Gastrocnemius medialis (tissue), 4 donors: ENCODE data around the gene PLCH1. TPM values are rescaled to one million over a fixed set of nuclear protein-coding genes. Genes with fewer than 3 reads are reported as not detected.

Experiments
- ATAC-seq, 2 donors: fragments of 150-250 bp; one replicate each; pipeline ENCODE4 v1.9.1; 2016
- DNase-seq, 2 donors: peaks; one replicate each; pipeline ENCODE4 v3.0.0-alpha.2; 2019
- H3K27ac ChIP-seq, 4 donors: fragments of 200-600 bp; sonication (generic); 1 replicate in 1 of 4; 2 replicates in 3 of 4; pipeline ENCODE4 v1.5.1; 2016 to 2018; ENCODE audit warnings: mild to moderate bottlenecking in 2 of 4, moderate library complexity in 1 of 4
- H3K27me3 ChIP-seq, 3 donors: fragments of 200-600 bp; sonication (generic) in 2 of 3; 1 replicate in 1 of 3; 2 replicates in 2 of 3; pipeline versions ENCODE4 v1.5.1 to v1.6.0; 2016 to 2019; ENCODE audit warnings: mild to moderate bottlenecking in 1 of 3, moderate library complexity in 1 of 3
- H3K36me3 ChIP-seq, 2 donors: fragments of 200-600 bp; sonication (generic) in 1 of 2; one replicate each; pipeline ENCODE4 v1.5.1; 2017 to 2018
- H3K4me1 ChIP-seq, 2 donors: fragments of 200-600 bp; sonication (generic) in 1 of 2; one replicate each; pipeline ENCODE4 v1.5.1; 2016 to 2017; ENCODE audit warnings: mild to moderate bottlenecking in 2 of 2
- H3K4me3 ChIP-seq, 4 donors: fragments of 200-600 bp; sonication (generic) in 3 of 4; 1 replicate in 1 of 4; 2 replicates in 3 of 4; pipeline ENCODE4 v1.5.1; 2016 to 2019; ENCODE audit warnings: mild to moderate bottlenecking in 2 of 4
- H3K9me3 ChIP-seq, 3 donors: fragments of 200-600 bp; sonication (generic) in 2 of 3; 1 replicate in 1 of 3; 2 replicates in 2 of 3; pipeline ENCODE4 v1.5.1; 2016 to 2019
- POLR2A ChIP-seq, 2 donors: fragments of 450-650 bp; IDR thresholded peaks; one replicate each; pipeline ENCODE4 v1.6.1; 2017; ENCODE audit warnings: antibody characterized with exemption in 2 of 2, mild to moderate bottlenecking in 2 of 2, moderate library complexity in 2 of 2
- in situ Hi-C, 4 donors: fragments of 200-750 bp; cut with MboI; loops; one replicate each; pipeline versions ENCODE4 v1.15.0 to v1.8.0; 2017; ENCODE audit warnings: low sequenced_read_pairs in 4 of 4
- intact Hi-C: fragments of 100-400 bp; cut with DNase I; formaldehyde crosslinking; loops from one replicate; pipeline ENCODE4 v1.15.1; 2023; ENCODE audit warnings: low total_unique reads
- total RNA-seq, 4 donors: library from RNA; depleted of rRNA; stranded (reverse); fragments of >200 nt; gene quantifications; one replicate each; pipeline versions ENCODE4 v1.1.0 to v1.2.3, GENCODE V29; 2016
- TF ChIP-seq, protein P1 (sequence below), 5 experiments: fragments of 450-650 bp in 3 of 5; fragments of 200-600 bp in 2 of 5; sonication (generic) in 2 of 5; IDR thresholded peaks in 4 of 5; conservative IDR thresholded peaks in 1 of 5; 1 replicate in 4 of 5; 2 replicates in 1 of 5; pipeline ENCODE4 v1.5.1; 2016 to 2019; ENCODE audit warnings: antibody characterized with exemption in 5 of 5, mild to moderate bottlenecking in 3 of 5, moderate library complexity in 3 of 5

Gene PLCH1
- total RNA-seq, 4 donors from 2014 or later: 0.07 to 0.33 (median 0.10) TPM; not detected in 1

DNA sequence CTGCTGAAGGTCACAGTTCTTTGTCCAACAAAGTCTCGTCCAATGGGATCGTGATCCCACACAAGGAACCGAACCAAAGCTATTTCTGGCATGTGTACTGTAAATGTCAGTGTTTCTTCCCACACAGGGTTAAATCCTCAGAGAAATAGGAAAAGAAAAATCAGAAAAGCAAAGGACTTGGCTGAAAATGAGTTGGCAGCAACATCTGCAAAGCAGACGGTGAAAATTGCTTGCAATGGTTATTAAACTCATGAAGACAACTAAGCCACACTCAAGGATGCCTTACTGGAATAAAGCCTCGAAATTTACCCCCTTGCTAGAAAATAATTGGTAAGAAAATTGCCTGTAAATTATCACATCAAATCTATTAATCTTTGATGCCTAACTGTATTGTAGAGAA, 256.2 kb downstream of the PLCH1 start:
- no peak overlapping the region for H3K27ac ChIP-seq
- no peak for ATAC-seq
- no peaks in the 10 kb centered on the region for H3K9me3 ChIP-seq
- H3K36me3 ChIP-seq: no peaks in the 10 kb centered on the region
- H3K4me1 ChIP-seq: no peaks in the 10 kb centered on the region
- in situ Hi-C loops: no loop called here
- TF ChIP-seq, protein P1, sequence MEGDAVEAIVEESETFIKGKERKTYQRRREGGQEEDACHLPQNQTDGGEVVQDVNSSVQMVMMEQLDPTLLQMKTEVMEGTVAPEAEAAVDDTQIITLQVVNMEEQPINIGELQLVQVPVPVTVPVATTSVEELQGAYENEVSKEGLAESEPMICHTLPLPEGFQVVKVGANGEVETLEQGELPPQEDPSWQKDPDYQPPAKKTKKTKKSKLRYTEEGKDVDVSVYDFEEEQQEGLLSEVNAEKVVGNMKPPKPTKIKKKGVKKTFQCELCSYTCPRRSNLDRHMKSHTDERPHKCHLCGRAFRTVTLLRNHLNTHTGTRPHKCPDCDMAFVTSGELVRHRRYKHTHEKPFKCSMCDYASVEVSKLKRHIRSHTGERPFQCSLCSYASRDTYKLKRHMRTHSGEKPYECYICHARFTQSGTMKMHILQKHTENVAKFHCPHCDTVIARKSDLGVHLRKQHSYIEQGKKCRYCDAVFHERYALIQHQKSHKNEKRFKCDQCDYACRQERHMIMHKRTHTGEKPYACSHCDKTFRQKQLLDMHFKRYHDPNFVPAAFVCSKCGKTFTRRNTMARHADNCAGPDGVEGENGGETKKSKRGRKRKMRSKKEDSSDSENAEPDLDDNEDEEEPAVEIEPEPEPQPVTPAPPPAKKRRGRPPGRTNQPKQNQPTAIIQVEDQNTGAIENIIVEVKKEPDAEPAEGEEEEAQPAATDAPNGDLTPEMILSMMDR (IDR thresholded peaks at IDR 0.05 in 4 of 5, conservative IDR thresholded peaks at IDR 0.05 in 1 of 5): no peak
- no peak for TF ChIP-seq POLR2A (IDR thresholded peaks at IDR 0.05)
- no peak overlapping the region for H3K4me3 ChIP-seq
- DNase-seq: no peak
- intact Hi-C loops: no loop called here
- no peaks in the 10 kb centered on the region for H3K27me3 ChIP-seq

DNA sequence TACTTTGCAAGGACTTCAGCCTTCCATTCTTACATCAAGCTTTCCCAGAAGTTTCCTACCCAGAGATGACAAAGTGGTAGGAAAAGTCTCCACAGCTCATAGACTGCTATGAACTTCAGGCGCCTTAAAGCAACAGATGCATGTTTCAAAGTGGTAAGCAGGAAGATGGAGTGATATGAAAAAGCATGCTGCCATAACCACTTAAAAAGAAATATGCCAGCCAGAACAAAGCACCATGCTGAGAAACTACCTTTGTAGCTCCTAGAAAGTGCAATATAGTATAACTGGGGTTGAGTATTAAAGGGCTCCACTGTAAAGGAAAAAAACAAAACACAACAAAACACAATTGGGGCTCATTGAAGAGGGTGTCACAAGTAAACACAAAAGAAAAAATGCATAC, 259.0 kb downstream of the PLCH1 start:
- H3K4me3 ChIP-seq: no peak overlapping the region
- TF ChIP-seq, protein P1 (IDR thresholded peaks at IDR 0.05 in 4 of 5, conservative IDR thresholded peaks at IDR 0.05 in 1 of 5): no peak
- TF ChIP-seq POLR2A (IDR thresholded peaks at IDR 0.05): no peak
- H3K4me1 ChIP-seq: no peaks in the 10 kb centered on the region
- no peaks in the 10 kb centered on the region for H3K27me3 ChIP-seq
- DNase-seq (no peak), ATAC-seq (no peak)
- H3K36me3 ChIP-seq: no peaks in the 10 kb centered on the region
- intact Hi-C loops (no loop called here), in situ Hi-C loops (no loop called here)
- H3K9me3 ChIP-seq: no peaks in the 10 kb centered on the region
- H3K27ac ChIP-seq: no peak overlapping the region

DNA sequence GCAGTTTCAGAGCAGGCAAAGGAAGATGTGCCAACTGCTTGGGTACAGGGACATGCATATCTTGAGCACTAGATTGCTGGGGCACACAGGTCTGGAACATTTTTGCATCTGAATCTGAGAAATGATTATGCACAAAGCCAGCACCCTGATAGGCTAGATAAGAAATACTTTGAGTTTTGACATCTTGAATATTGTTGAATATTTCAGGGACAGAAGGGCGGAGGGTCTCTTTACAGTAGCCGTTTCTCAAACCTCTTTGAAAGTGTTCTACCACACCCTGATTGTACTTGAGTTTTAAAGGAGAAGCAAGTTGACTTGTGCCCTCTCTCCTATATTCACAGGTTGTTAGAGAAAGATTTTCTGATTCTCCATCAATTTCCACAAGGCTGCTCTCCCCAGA, 263.3 kb downstream of the PLCH1 start:
- in situ Hi-C loops: no loop called here
- Histone ChIP-seq H3K36me3 (no peaks in the 10 kb centered on the region), H3K4me3 (no peak overlapping the region), H3K9me3 (no peaks in the 10 kb centered on the region), H3K4me1 (no peaks in the 10 kb centered on the region), H3K27me3 (no peaks in the 10 kb centered on the region), H3K27ac (no peak overlapping the region)
- no peak for DNase-seq
- ATAC-seq: no peak
- TF ChIP-seq, protein P1 (IDR thresholded peaks at IDR 0.05 in 4 of 5, conservative IDR thresholded peaks at IDR 0.05 in 1 of 5): no peak
- no peak for TF ChIP-seq POLR2A (IDR thresholded peaks at IDR 0.05)
- intact Hi-C loops: no loop called here

DNA sequence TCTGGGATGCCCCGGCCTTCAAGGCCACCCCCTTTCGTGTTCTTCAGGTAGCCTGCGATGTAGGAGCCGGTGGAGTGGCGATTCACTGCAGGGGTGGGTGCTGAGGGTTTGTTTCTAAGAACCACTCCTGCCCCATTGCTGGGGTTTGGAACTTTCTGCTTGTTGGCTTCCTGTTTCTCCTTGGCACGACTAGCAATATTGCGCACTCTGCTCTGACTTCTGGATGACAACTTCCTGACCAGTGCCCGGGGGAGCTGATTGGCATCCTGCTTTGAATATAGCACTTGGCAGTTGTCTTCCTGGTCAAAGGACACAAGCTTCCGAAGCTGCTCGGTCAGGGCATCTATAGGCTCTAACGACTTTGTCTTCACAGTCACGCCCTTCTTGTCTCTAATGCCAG, 263.8 kb downstream of the PLCH1 start:
- no peak for DNase-seq
- no peaks in the 10 kb centered on the region for H3K27me3 ChIP-seq
- no peak overlapping the region for H3K27ac ChIP-seq
- intact Hi-C loops: no loop called here
- H3K9me3 ChIP-seq: no peaks in the 10 kb centered on the region
- H3K36me3 ChIP-seq: no peaks in the 10 kb centered on the region
- TF ChIP-seq, protein P1 (IDR thresholded peaks at IDR 0.05 in 4 of 5, conservative IDR thresholded peaks at IDR 0.05 in 1 of 5): no peak
- no peak for TF ChIP-seq POLR2A (IDR thresholded peaks at IDR 0.05)
- in situ Hi-C loops: no loop called here
- no peaks in the 10 kb centered on the region for H3K4me1 ChIP-seq
- no peak for ATAC-seq
- H3K4me3 ChIP-seq: no peak overlapping the region

DNA sequence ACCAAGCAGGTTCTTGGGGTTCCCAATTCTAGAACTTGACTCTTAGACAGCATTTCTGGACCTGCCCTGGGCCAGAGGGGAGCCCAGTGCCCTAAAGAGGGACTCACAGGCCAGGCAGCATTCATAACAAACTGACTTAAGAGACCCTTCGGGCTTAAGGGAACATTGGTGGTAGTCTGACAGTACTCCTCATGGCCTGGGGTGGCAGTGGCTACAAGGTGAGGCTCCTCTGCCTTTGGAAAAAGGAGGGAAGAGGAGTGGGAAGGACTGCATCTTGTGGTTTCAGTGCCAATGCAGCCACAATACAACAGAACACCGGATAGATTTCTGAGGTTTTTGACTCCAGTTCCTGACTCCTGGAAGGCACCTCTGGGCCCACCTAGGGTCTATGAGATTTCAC, 279.2 kb downstream of the PLCH1 start:
- no peaks in the 10 kb centered on the region for H3K9me3 ChIP-seq
- H3K27ac ChIP-seq: no peak overlapping the region
- no peak overlapping the region for H3K4me3 ChIP-seq
- no peaks in the 10 kb centered on the region for H3K4me1 ChIP-seq
- DNase-seq (no peak), ATAC-seq (no peak)
- TF ChIP-seq POLR2A (IDR thresholded peaks at IDR 0.05): no peak
- TF ChIP-seq, protein P1 (IDR thresholded peaks at IDR 0.05 in 4 of 5, conservative IDR thresholded peaks at IDR 0.05 in 1 of 5): no peak
- no peaks in the 10 kb centered on the region for H3K36me3 ChIP-seq
- in situ Hi-C loops: no loop called here
- intact Hi-C loops: no loop called here
- no peaks in the 10 kb centered on the region for H3K27me3 ChIP-seq
